Smooth muscle cell (in vitro differentiated cells): Measurements from ENCODE around the gene CD44. TPM values are rescaled to one million over a fixed set of nuclear protein-coding genes. Genes with fewer than 3 reads are reported as not detected.

Experiments
- DNase-seq: peaks from one replicate; lab custom pipeline; 2025; ENCODE audit not compliant: unreplicated experiment; lab: John Stamatoyannopoulos, UW
- H2AFZ ChIP-seq: fragments of 200-600 bp; sonication (generic); 2 replicates; pipeline ENCODE4 v1.6.0; 2016; ENCODE audit warnings: antibody characterized with exemption, low read depth, mild to moderate bottlenecking
- H3F3A ChIP-seq: fragments of 200-600 bp; sonication (generic); 2 replicates; pipeline ENCODE4 v1.6.0; 2017; ENCODE audit warnings: antibody characterized with exemption, low read depth
- H3K27ac ChIP-seq: fragments of 200-600 bp; sonication (generic); 2 replicates; pipeline ENCODE4 v1.5.1; 2016; ENCODE audit warnings: low read depth, mild to moderate bottlenecking
- H3K27me3 ChIP-seq: fragments of 200-600 bp; sonication (generic); 2 replicates; pipeline ENCODE4 v1.6.1; 2016; ENCODE audit warnings: low read depth, mild to moderate bottlenecking
- H3K36me3 ChIP-seq: fragments of 200-600 bp; sonication (generic); 2 replicates; pipeline ENCODE4 v1.5.1; 2016; ENCODE audit warnings: low read depth
- H3K4me1 ChIP-seq: fragments of 200-600 bp; sonication (generic); 2 replicates; pipeline ENCODE4 v1.5.1; 2016; ENCODE audit warnings: low read depth
- H3K4me2 ChIP-seq: fragments of 200-600 bp; sonication (generic); 2 replicates; pipeline ENCODE4 v1.6.0; 2016; ENCODE audit warnings: mild to moderate bottlenecking
- H3K4me3 ChIP-seq: fragments of 200-600 bp; sonication (generic); 2 replicates; pipeline ENCODE4 v1.5.1; 2016; ENCODE audit warnings: mild to moderate bottlenecking
- H3K79me2 ChIP-seq: fragments of 200-600 bp; sonication (generic); 2 replicates; pipeline ENCODE4 v1.6.0; 2016; ENCODE audit warnings: low read depth, mild to moderate bottlenecking
- H3K9ac ChIP-seq: fragments of 200-600 bp; sonication (generic); 2 replicates; pipeline ENCODE4 v1.6.0; 2016; ENCODE audit warnings: low read depth
- H3K9me3 ChIP-seq: fragments of 200-600 bp; sonication (generic); replicated peaks from 2 replicates; pipeline ENCODE4 v1.5.1; 2016; ENCODE audit warnings: low read depth
- H4K20me1 ChIP-seq: fragments of 200-600 bp; sonication (generic); 2 replicates; pipeline ENCODE4 v1.6.0; 2016; ENCODE audit warnings: low read depth
- CTCF ChIP-seq: fragments of 200-600 bp; sonication (generic); IDR thresholded peaks from 2 replicates; pipeline ENCODE4 v1.5.1; 2017; ENCODE audit warnings: borderline replicate concordance, mild to moderate bottlenecking, antibody characterized with exemption; ENCODE audit not compliant: insufficient read depth, poor library complexity, severe bottlenecking
- WGBS: methylation state at CpG from one replicate; pipeline ENCODE4 v1.1.7; 2016; ENCODE audit warnings: low lambda C conversion rate; 5-methylcytosine and 5-hydroxymethylcytosine counted together
- polyA plus RNA-seq: library from polyadenylated mRNA; unstranded; fragments of >200 nt; fragmentation: Nextera tagmentation; extraction: Ambion mirVana; gene quantifications from 2 replicates; pipeline ENCODE4 v1.2.1, GENCODE V29; 2016
- total RNA-seq: library from RNA; depleted of rRNA; stranded (reverse); fragments of >200 nt; gene quantifications from 2 replicates; pipeline ENCODE4 v1.2.3, GENCODE V29; 2014

Gene CD44
- total and polyA plus RNA-seq, 2 experiments from 2014 or later, result 116 to 248 TPM

GRCh38 chr11:35204614-35205013 is 65.6 kb downstream of the CD44 start:
- no peaks in the 10 kb centered on the region for H3K9me3 ChIP-seq
- no peaks in the 10 kb centered on the region for H3F3A ChIP-seq
- no peaks in the 10 kb centered on the region for H3K79me2 ChIP-seq
- 95% methylated on average over 5 of the region's 5 CpGs for WGBS
- no peak for TF ChIP-seq CTCF
- H3K9ac ChIP-seq, result no peak overlapping the region
- no peak overlapping the region for H3K4me3 ChIP-seq
- no peak overlapping the region for H2AFZ ChIP-seq
- H3K36me3 ChIP-seq, result peaks cover 7% of the 10 kb centered on the region
- no peaks in the 10 kb centered on the region for H3K4me1 ChIP-seq
- H4K20me1 ChIP-seq, result no peaks in the 10 kb centered on the region
- H3K27me3 ChIP-seq, result no peaks in the 10 kb centered on the region
- H3K27ac ChIP-seq, result no peak overlapping the region
- no peak overlapping the region for H3K4me2 ChIP-seq
- no peak for DNase-seq

GRCh38 chr11:35206616-35207015 is 67.6 kb downstream of the CD44 start:
- Histone ChIP-seq H3K4me3 (no peak overlapping the region), H3K4me2 (no peak overlapping the region), H4K20me1 (no peaks in the 10 kb centered on the region), H3K27ac (no peak overlapping the region), H3K4me1 (no peaks in the 10 kb centered on the region), H3K36me3 (peaks cover 4% of the 10 kb centered on the region), H2AFZ (no peak overlapping the region), H3K9ac (no peak overlapping the region), H3K27me3 (no peaks in the 10 kb centered on the region), H3K79me2 (no peaks in the 10 kb centered on the region), H3F3A (no peaks in the 10 kb centered on the region), H3K9me3 (no peaks in the 10 kb centered on the region)
- WGBS, result 92% methylated on average over 1 of the region's 1 CpG
- DNase-seq, result no peak
- TF ChIP-seq CTCF, result no peak

- no peak overlapping the region for H3K4me3 ChIP-seq
- H2AFZ ChIP-seq, result no peak overlapping the region
- no peak overlapping the region for H3K9ac ChIP-seq
- no peak overlapping the region for H3K27ac ChIP-seq
- H4K20me1 ChIP-seq, result no peaks in the 10 kb centered on the region
- TF ChIP-seq CTCF, result no peak
- no peaks in the 10 kb centered on the region for H3K9me3 ChIP-seq
- H3K79me2 ChIP-seq, result no peaks in the 10 kb centered on the region
- H3F3A ChIP-seq, result no peaks in the 10 kb centered on the region
- peaks cover 4% of the 10 kb centered on the region for H3K36me3 ChIP-seq
- no peaks in the 10 kb centered on the region for H3K4me1 ChIP-seq
- DNase-seq, result no peak
- no peaks in the 10 kb centered on the region for H3K27me3 ChIP-seq
- 92% methylated on average over 10 of the region's 10 CpGs for WGBS
- no peak overlapping the region for H3K4me2 ChIP-seq
Measured at GRCh38 chr11:35207471-35208403, 68.8 kb downstream of the CD44 start.
